Muscle of leg (tissue), 11 donors: ENCODE data around the gene ZIC5. TPM values are rescaled to one million over a fixed set of nuclear protein-coding genes. Genes with fewer than 3 reads are reported as not detected.

ENCODE experiments used
- DNase-seq: peaks from one replicate; pipeline ENCODE4 v3.0.0; 2013
- H3K27ac ChIP-seq: one replicate; pipeline ENCODE4 v1.5.1; 2013; ENCODE audit warnings: mild to moderate bottlenecking, low read length, control low read depth
- H3K27me3 ChIP-seq: one replicate; pipeline ENCODE4 v1.6.1; 2013; ENCODE audit warnings: low read length; ENCODE audit not compliant: control insufficient read depth, insufficient read depth
- H3K36me3 ChIP-seq: one replicate; pipeline ENCODE4 v1.6.1; 2013; ENCODE audit warnings: low read length; ENCODE audit not compliant: control insufficient read depth, insufficient read depth
- H3K4me1 ChIP-seq: one replicate; pipeline ENCODE4 v1.6.1; 2013; ENCODE audit warnings: low read length; ENCODE audit not compliant: control insufficient read depth, insufficient read depth
- H3K4me3 ChIP-seq: one replicate; pipeline ENCODE4 v1.5.1; 2013; ENCODE audit warnings: low read length, control low read depth
- H3K9me3 ChIP-seq: replicated peaks from 2 replicates; pipeline ENCODE4 v1.6.1; 2013; ENCODE audit warnings: low read depth, low read length; ENCODE audit not compliant: control insufficient read depth
- WGBS: methylation state at CpG from one replicate; pipeline ENCODE4 v1.1.5; 2013; ENCODE audit warnings: missing lambda C conversion rate; ENCODE audit not compliant: insufficient coverage; 5-methylcytosine and 5-hydroxymethylcytosine counted together
- polyA plus RNA-seq, 8 donors: library from polyadenylated mRNA; unstranded; fragments of 120-200 nt; gene quantifications; one replicate each; pipeline versions ENCODE4 v1.2.1 to v1.2.3, GENCODE V29; 2013; ENCODE audit warnings: inconsistent platforms in 1 of 8, low replicate concordance in 1 of 8; ENCODE audit not compliant: insufficient read length in 8 of 8, insufficient read depth in 1 of 8
- total RNA-seq: library from RNA; stranded (reverse); fragments of 120-200 nt; gene quantifications from one replicate; pipeline ENCODE4 v1.2.4, GENCODE V29; 2013

Gene ZIC5
- total and polyA plus RNA-seq, 9 donors = 0.03 TPM; not detected in 8

DNA sequence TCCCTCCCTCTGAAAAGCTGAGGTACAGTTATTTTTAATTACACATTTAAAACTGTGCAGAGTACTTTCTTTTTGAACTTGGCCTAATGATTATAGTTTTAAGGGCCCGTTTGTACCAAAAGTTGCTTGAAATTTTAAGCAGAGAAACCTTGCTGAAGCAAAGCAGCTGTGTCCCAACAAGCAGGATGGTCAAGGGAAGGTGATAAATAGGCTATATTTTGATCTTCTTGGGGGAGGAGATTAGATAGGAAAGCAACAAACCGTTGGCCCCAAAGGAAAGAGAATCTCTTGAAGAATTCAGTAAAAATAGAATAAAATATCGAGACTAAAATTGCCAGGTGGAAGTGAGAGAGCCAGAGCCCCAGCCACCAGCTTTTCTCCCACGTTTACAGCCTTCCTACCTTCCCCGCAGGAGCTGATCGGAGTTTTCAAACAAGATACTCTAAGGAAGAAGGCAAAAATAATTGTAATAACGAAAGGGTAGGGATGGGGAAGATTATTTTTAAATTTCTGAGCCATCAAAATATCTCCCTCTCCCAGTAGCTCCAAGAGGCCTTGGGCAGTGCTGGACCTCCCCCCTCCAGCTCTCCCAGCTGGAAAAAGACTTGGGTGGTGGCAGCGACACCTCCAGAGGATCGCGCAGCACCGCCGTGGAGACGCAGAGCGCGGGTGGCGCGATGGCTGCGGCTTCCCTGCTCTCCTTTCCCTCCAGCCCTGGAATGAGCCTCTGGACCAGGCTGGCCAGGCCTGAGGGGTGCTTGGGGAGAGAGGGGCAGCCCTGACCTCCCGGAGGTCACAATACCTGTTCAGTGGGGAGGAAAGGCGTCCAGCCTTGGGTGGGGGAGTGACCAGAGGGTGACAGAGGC is 15.8 kb upstream of the ZIC5 start:
- no peaks in the 10 kb centered on the region for H3K9me3 ChIP-seq
- no peaks in the 10 kb centered on the region for H3K36me3 ChIP-seq
- peaks cover 8% of the 10 kb centered on the region for H3K4me1 ChIP-seq
- H3K27ac ChIP-seq = no peak overlapping the region
- WGBS = 3% methylated on average over 3 of the region's 20 CpGs
- peaks cover 98% of the 10 kb centered on the region for H3K27me3 ChIP-seq
- no peak overlapping the region for H3K4me3 ChIP-seq
- no peak for DNase-seq

- Histone ChIP-seq H3K36me3 (no peaks in the 10 kb centered on the region), H3K4me1 (peaks cover 11% of the 10 kb centered on the region), H3K4me3 (no peak overlapping the region), H3K9me3 (no peaks in the 10 kb centered on the region), H3K27ac (no peak overlapping the region), H3K27me3 (peaks cover 95% of the 10 kb centered on the region)
- 38% methylated on average over 2 of the region's 8 CpGs for WGBS
- DNase-seq = peak; percentile 5
Measured at GRCh38 chr13:99986741-99987140, 15.2 kb upstream of the ZIC5 start.

DNA sequence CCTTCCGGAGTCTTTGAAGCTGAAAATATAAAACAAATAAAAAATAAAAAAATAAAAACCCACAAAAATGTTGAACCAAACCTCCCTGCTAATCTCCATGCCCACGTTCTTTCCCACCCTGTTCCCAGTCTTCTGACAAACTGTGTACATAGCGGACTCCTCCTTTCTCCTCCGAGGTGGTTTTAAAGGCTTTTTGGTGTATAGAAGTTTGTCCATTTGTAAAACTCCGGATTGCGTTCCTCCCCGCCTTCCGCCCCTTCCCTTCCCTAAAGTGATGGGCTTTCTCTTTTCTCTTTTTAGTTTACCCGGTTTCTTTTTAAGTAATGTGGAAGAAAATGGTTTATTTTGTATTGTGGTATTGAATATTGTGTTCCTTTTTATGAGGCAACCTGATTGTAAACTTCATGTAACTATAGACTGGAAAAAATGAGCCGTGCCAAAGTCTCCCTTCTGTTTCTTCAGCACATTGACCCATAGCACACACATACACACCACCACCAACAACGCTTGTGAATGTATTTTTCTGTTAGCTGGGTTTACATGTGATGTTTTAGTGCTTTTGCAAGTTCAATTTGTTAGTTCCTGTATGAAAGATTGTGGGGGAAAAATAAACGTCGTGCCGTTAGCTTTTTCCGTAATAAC is 14.4 kb upstream of the ZIC5 start:
- no peaks in the 10 kb centered on the region for H3K36me3 ChIP-seq
- DNase-seq = no peak
- peaks cover 11% of the 10 kb centered on the region for H3K4me1 ChIP-seq
- H3K4me3 ChIP-seq = no peak overlapping the region
- H3K27ac ChIP-seq = no peak overlapping the region
- no CpG with 5 or more reads among the region's 15 CpGs for WGBS
- H3K27me3 ChIP-seq = peaks cover 91% of the 10 kb centered on the region
- no peaks in the 10 kb centered on the region for H3K9me3 ChIP-seq

DNA sequence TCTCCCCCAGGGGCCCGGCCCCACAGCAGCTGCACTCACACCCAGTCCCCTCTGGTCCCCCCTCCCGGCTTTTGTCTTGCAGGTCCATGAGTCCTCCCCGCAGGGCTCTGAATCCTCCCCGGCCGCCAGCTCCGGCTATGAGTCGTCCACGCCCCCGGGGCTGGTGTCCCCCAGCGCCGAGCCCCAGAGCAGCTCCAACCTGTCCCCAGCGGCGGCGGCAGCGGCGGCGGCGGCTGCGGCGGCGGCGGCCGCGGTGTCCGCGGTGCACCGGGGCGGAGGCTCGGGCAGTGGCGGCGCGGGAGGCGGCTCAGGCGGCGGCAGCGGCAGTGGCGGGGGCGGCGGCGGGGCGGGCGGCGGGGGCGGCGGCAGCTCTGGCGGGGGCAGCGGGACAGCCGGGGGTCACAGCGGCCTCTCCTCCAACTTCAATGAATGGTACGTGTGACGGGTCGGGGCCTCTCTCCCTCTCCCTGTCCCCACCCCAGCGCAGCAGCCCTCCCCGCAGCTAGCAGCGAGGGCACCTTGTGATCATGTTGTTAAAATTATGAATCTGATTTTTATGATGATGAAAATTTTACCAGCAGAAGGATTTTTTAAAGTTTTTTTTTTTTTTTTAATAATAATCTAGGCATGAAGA is 13.8 kb upstream of the ZIC5 start:
- Histone ChIP-seq H3K9me3 (no peaks in the 10 kb centered on the region), H3K4me1 (peaks cover 11% of the 10 kb centered on the region), H3K4me3 (no peak overlapping the region), H3K27me3 (peaks cover 89% of the 10 kb centered on the region), H3K27ac (no peak overlapping the region), H3K36me3 (no peaks in the 10 kb centered on the region)
- no peak for DNase-seq
- 0% methylated on average over 15 of the region's 55 CpGs for WGBS

DNA sequence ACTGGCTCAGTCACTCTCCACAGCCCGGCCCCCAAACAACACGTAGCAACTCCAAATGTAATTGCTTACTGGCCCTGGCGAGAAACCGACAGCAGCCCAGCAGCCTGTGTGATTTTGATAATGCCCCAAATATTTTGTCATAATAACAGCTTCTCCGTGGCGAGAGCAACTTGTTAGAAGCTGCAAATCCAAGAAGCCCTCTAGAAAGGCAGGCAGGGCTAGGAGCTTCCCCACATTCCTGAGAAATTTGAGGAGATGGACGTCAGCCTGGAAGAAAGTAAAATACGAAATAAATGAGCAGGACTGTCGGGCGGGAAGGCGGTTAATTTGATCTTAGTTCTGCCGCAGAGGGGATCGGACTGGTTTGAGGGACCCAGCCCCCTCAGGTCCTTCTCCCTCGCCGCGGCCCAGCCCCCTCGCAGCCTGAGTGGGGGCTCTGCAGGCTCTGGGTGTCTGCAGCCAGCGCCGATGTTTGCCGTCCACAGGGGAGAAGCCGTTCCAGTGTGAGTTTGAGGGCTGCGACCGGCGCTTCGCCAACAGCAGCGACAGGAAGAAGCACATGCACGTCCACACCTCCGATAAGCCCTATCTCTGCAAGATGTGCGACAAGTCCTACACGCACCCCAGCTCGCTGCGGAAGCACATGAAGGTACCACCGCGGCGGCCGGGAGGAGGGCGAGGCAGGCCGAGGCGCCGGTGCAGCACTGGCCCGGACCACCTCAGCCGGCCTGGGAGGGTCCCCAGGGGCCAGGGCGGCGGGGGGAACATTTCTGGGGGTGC is 13.1 kb upstream of the ZIC5 start:
- WGBS = 5% methylated on average over 40 of the region's 44 CpGs

GRCh38 chr13:99983499-99984401 is 12.2 kb upstream of the ZIC5 start:
- 5% methylated on average over 30 of the region's 42 CpGs for whole genome bisulfite sequencing
- Histone ChIP-seq H3K4me1 (peaks cover 22% of the 10 kb centered on the region), H3K9me3 (no peaks in the 10 kb centered on the region), H3K27ac (no peak overlapping the region), H3K4me3 (no peak overlapping the region), H3K36me3 (no peaks in the 10 kb centered on the region), H3K27me3 (peaks cover 88% of the 10 kb centered on the region)
- no peak for DNase-seq

More for the DNA sequence above, 13.1 kb upstream of the ZIC5 start:
- Histone ChIP-seq H3K9me3 (no peaks in the 10 kb centered on the region), H3K4me3 (no peak overlapping the region), H3K4me1 (peaks cover 15% of the 10 kb centered on the region), H3K27me3 (peaks cover 88% of the 10 kb centered on the region), H3K36me3 (no peaks in the 10 kb centered on the region), H3K27ac (no peak overlapping the region)
- no peak for DNase-seq

- no peak overlapping the region for H3K4me3 ChIP-seq
- no peaks in the 10 kb centered on the region for H3K36me3 ChIP-seq
- no peak for DNase-seq
- peaks cover 88% of the 10 kb centered on the region for H3K27me3 ChIP-seq
- H3K27ac ChIP-seq = no peak overlapping the region
- H3K9me3 ChIP-seq = no peaks in the 10 kb centered on the region
- 3% methylated on average over 36 of the region's 48 CpGs for WGBS
- peaks cover 29% of the 10 kb centered on the region for H3K4me1 ChIP-seq
Measured at GRCh38 chr13:99982731-99983498, 11.3 kb upstream of the ZIC5 start.

DNA sequence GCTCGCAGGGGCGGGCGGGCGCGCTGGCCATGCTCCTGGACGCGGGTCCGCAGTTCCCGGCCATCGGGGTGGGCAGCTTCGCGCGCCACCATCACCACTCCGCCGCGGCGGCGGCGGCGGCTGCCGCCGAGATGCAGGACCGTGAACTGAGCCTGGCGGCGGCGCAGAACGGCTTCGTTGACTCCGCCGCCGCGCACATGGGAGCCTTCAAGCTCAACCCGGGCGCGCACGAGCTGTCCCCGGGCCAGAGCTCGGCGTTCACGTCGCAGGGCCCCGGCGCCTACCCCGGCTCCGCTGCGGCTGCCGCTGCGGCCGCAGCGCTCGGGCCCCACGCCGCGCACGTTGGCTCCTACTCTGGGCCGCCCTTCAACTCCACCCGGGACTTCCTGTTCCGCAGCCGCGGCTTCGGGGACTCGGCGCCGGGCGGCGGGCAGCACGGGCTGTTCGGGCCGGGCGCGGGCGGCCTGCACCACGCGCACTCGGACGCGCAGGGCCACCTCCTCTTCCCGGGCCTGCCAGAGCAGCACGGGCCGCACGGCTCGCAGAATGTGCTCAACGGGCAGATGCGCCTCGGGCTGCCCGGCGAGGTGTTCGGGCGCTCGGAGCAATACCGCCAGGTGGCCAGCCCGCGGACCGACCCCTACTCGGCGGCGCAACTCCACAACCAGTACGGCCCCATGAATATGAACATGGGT is 10.6 kb upstream of the ZIC5 start:
- under 1% methylated on average over 92 of the region's 98 CpGs for WGBS

More for the DNA sequence above, 10.6 kb upstream of the ZIC5 start:
- Histone ChIP-seq H3K9me3 (no peaks in the 10 kb centered on the region), H3K4me1 (peaks cover 30% of the 10 kb centered on the region), H3K4me3 (no peak overlapping the region), H3K36me3 (no peaks in the 10 kb centered on the region), H3K27me3 (peaks cover 88% of the 10 kb centered on the region), H3K27ac (no peak overlapping the region)
- DNase-seq = no peak
